Osteocyte (in vitro differentiated cells): ENCODE results near the gene ALK. TPM values are rescaled to one million over a fixed set of nuclear protein-coding genes. Genes with fewer than 3 reads are reported as not detected.

Source experiments
- DNase-seq: peaks from one replicate; pipeline ENCODE4 v3.0.0; 2021; ENCODE audit warnings: mixed read lengths; ENCODE audit not compliant: unreplicated experiment; ENCODE audit errors: extremely low spot score
- H3K27ac Mint-ChIP-seq: one replicate; pipeline ENCODE4 v1.8.0; 2021; ENCODE audit warnings: mild to moderate bottlenecking, mixed read lengths; ENCODE audit not compliant: unreplicated experiment
- H3K27me3 Mint-ChIP-seq: one replicate; pipeline ENCODE4 v1.8.0; 2021; ENCODE audit warnings: mixed read lengths; ENCODE audit not compliant: unreplicated experiment
- H3K36me3 Mint-ChIP-seq: one replicate; pipeline ENCODE4 v1.8.0; 2021; ENCODE audit warnings: mixed read lengths; ENCODE audit not compliant: unreplicated experiment
- H3K4me1 Mint-ChIP-seq: one replicate; pipeline ENCODE4 v1.8.0; 2021; ENCODE audit warnings: mixed read lengths; ENCODE audit not compliant: unreplicated experiment
- H3K4me3 Mint-ChIP-seq: one replicate; pipeline ENCODE4 v1.8.0; 2021; ENCODE audit warnings: mild to moderate bottlenecking, moderate library complexity, mixed read lengths; ENCODE audit not compliant: unreplicated experiment
- H3K9me3 Mint-ChIP-seq: one replicate; pipeline ENCODE4 v1.8.0; 2021; ENCODE audit warnings: mixed read lengths; ENCODE audit not compliant: unreplicated experiment
- CTCF ChIP-seq: fragments of 200-600 bp; sonication (generic); IDR thresholded peaks from 2 replicates; pipeline ENCODE4 v1.5.0; 2021; ENCODE audit warnings: antibody characterized with exemption, mild to moderate bottlenecking, moderate library complexity
- total RNA-seq: library from RNA; stranded (reverse); gene quantifications from 2 replicates; pipeline ENCODE4 v1.2.1, GENCODE V29; 2021

Gene ALK
- total RNA-seq, 1 donor from 2014 or later = not detected

GRCh38 chr2:29489568-29489967 is 431.8 kb downstream of the ALK start:
- H3K4me3 Mint-ChIP-seq = no peak overlapping the region
- no peaks in the 10 kb centered on the region for H3K4me1 Mint-ChIP-seq
- TF ChIP-seq CTCF = no peak
- no peaks in the 10 kb centered on the region for H3K9me3 Mint-ChIP-seq
- no peak overlapping the region for H3K27ac Mint-ChIP-seq
- no peak for DNase-seq
- peaks cover 15% of the 10 kb centered on the region for H3K27me3 Mint-ChIP-seq
- no peaks in the 10 kb centered on the region for H3K36me3 Mint-ChIP-seq

- H3K36me3 Mint-ChIP-seq = no peaks in the 10 kb centered on the region
- H3K27me3 Mint-ChIP-seq = peaks cover 19% of the 10 kb centered on the region
- no peak for DNase-seq
- H3K9me3 Mint-ChIP-seq = no peaks in the 10 kb centered on the region
- no peaks in the 10 kb centered on the region for H3K4me1 Mint-ChIP-seq
- H3K27ac Mint-ChIP-seq = no peak overlapping the region
- H3K4me3 Mint-ChIP-seq = no peak overlapping the region
- TF ChIP-seq CTCF = no peak
Measured at GRCh38 chr2:29487967-29488555, 433.3 kb downstream of the ALK start.

GRCh38 chr2:29485631-29486030 is 435.8 kb downstream of the ALK start:
- no peaks in the 10 kb centered on the region for H3K9me3 Mint-ChIP-seq
- H3K4me1 Mint-ChIP-seq = no peaks in the 10 kb centered on the region
- DNase-seq = no peak
- no peaks in the 10 kb centered on the region for H3K36me3 Mint-ChIP-seq
- peaks cover 29% of the 10 kb centered on the region for H3K27me3 Mint-ChIP-seq
- H3K27ac Mint-ChIP-seq = no peak overlapping the region
- TF ChIP-seq CTCF = no peak
- no peak overlapping the region for H3K4me3 Mint-ChIP-seq

GRCh38 chr2:29485117-29485516 is 436.3 kb downstream of the ALK start:
- Mint-ChIP-seq H3K27ac (no peak overlapping the region), H3K27me3 (peaks cover 29% of the 10 kb centered on the region), H3K36me3 (no peaks in the 10 kb centered on the region), H3K4me1 (peaks cover 2% of the 10 kb centered on the region), H3K4me3 (no peak overlapping the region), H3K9me3 (no peaks in the 10 kb centered on the region)
- TF ChIP-seq CTCF = no peak
- no peak for DNase-seq

- Mint-ChIP-seq H3K27ac (no peak overlapping the region), H3K4me3 (no peak overlapping the region), H3K36me3 (no peaks in the 10 kb centered on the region), H3K4me1 (peaks cover 2% of the 10 kb centered on the region), H3K9me3 (no peaks in the 10 kb centered on the region), H3K27me3 (peaks cover 29% of the 10 kb centered on the region)
- no peak for TF ChIP-seq CTCF
- no peak for DNase-seq
Measured at GRCh38 chr2:29482867-29483266, 438.5 kb downstream of the ALK start.
